GM21423 (cell line): ENCODE data around the gene PAM16.

Experiments used
- ATAC-seq: cut with Tn5 transposase; IDR thresholded peaks from one replicate; pipeline ENCODE4 v1.9.1; 2021; ENCODE audit warnings: mild to moderate bottlenecking, moderate library complexity; ENCODE audit not compliant: unreplicated experiment

PAM16 gene

GRCh38 chr16:4322121-4323052 lies 28.7 kb downstream of the PAM16 start:
- no peak for ATAC-seq

- no peak for ATAC-seq
Measured at GRCh38 chr16:4321286-4322120, 29.6 kb downstream of the PAM16 start.

- ATAC-seq = no peak
Measured at GRCh38 chr16:4320571-4321137, 30.5 kb downstream of the PAM16 start.

GRCh38 chr16:4319454-4320421 lies 31.4 kb downstream of the PAM16 start:
- ATAC-seq = no peak

- no peak for ATAC-seq
Measured at GRCh38 chr16:4318967-4319366, 32.2 kb downstream of the PAM16 start.

DNA sequence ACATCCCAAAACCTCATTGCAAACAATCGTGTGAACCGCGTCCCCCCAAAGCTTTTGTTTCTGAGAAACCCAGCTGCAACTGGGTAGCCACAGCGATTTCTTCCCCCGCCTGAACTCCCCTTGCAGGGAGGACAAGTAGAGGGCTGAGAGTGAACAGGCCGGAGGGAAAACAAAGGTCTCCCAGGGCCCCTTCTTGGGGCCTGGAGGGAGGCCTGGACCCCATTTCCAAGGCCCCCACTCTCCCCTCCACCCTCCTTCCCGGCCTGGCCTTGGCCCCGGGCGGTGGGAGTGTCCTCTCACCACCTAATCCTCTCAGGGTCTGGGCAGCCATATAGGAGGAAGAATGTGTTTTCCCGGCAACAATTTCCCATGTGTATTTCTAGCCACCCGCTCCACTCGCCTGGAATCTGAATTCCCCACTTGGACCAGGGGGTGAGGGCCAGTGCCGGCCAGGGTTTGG lies 32.6 kb downstream of the PAM16 start:
- no peak for ATAC-seq

GRCh38 chr16:4317532-4318450 lies 33.3 kb downstream of the PAM16 start:
- no peak for ATAC-seq

DNA sequence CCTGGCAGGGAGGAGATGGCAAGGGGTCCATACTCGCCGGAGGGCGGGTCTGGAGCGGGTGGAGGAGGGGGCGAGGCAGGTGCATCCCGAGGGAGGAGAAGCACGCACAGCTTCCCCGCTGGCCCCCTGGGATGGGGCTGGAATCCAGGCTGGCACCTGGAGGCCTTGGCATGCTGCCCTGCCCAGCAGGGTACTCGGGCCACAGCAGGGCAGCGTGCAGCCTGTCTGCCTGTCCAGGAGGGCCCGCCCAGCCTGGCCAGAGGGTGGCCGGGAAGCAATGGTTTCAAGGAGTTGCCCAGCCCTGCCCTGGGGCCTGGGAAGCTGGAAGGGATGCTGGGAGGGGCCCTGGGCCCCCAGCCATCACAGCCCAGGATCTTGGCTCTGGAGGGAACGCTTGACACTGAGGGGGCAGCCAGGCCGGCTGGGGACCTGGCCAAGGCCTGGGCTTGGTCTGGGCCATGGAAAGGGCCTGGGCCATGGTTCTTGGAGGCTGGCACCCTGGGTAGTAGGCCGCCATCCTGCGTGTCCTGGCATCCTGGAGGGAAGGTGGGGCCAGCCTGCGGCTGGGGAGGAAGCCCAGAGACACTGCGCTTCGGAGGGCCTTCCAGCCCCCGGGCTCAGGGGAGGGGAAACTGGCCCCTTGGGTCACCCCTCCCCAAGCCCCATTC lies 34.1 kb downstream of the PAM16 start:
- ATAC-seq = no peak

DNA sequence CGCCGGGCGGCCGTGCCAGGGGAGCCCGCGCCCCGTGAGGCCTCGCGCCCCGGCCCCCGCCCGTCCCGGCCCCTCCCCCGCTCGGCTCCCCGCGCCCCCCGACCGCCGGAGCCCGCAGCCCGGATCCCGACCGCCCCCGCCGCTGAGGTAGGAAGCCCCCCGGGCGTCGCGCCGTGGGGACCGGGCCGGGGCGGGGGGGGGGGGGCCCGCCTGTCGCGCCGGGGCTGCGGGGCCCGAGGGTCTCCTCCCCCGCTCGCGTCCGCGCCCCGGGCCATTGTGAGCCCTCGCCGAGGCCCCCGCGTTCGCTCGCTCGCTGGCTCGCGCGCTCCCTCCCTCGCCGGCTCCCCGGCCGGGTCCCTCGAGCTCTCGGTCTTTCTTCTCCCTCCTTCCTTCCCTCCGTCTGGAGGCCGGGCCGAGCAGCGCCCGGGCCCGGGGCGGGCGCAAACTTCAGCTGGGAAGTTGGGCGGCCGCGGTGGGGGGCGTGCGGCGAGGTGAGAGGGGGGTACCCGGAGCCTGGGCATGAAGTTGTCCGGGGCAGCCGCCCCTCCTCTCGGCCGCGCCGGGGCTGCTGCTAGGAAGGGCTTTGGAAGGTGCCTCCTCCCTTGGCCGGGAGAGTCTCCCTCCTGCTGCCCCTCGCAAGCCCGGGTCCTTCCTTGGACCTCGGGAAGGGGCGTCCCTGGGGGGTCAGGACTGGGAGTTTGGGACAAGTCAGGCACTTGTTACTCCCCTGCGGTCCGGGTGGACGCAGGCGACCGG lies 34.8 kb downstream of the PAM16 start:
- ATAC-seq = no peak

DNA sequence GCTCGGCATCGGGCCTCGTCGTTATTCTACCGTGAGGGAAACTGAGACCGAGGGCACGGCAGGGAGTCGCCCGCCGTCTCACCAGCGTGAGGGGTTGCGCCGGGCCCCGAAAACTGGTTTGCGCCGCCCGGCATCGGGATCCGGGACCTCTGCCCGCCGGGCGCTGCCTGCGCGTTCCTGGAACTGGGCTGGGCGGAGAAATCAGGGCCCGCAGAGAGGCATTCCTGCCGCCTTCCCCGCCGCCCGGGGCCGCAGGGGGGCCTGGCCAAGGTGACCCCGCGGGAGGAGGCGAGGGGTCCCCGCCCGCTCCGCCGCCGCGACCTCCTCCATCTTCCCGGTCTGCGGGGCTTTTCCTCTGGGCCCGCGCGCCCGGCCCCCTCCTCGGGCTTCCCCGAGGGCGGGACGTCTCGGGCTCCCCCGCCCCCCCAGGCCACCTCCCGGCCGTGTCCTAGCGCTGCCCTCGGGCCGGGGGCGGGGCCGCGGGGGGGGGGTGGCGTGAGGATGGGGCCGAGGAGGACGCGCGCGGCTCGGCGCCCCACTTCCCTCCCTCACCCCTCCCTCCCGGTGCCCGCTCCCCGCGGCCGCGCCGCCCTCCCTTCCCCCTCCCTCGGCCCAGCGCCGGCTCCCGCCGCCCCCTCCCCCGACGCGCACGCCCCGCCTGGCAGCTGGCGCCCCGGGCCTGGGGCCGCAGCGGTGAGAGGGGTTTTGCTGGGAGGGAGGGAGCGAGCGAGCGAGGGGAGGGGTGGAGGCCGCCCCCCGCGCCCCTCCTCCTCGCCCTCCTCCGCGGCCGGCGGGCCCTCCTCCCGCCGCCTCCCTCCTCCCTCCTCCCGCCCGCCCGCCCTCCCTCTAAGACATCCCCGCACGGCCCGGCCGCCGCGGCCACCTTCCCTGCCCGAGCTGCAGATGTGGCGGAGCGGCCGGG lies 35.7 kb downstream of the PAM16 start, which contains the start of gene GLIS2:
GLIS2 (plus strand) TSS at position 882 of the 922 bp plus-strand sequence. CDS start 16,214 bp downstream, outside the sequence.
- ATAC-seq = no peak

DNA sequence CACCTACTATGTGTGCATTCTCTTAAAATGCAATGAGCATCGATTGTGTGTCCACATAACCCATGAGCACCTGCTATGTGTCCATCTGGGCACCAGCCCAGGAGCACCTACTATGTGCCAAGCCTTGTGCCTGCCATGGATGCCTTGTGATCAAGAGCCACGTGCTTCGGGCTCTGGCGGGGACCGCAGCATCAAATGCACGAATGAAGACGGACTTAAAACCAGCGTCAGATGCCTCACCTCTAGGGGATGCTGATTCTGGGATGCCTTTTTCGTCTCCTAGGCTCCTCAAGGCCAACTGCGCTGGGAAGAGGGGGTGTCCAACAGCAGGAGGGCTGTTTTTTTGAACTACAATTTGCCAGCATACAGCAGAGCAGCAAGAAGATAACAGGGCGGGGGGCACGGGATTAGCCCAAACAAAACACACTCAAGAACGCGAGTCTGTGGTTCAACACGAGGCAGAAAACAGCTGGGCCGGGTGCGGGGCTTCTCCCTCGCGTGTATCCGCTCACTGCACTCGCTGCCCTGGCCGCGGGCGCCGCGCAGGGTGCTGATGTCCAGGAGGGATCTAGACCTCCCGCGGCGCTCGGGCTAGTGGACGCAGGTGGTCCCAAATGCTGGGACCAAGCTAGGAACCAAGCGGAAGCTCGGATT lies 36.5 kb downstream of the PAM16 start:
- ATAC-seq = no peak

DNA sequence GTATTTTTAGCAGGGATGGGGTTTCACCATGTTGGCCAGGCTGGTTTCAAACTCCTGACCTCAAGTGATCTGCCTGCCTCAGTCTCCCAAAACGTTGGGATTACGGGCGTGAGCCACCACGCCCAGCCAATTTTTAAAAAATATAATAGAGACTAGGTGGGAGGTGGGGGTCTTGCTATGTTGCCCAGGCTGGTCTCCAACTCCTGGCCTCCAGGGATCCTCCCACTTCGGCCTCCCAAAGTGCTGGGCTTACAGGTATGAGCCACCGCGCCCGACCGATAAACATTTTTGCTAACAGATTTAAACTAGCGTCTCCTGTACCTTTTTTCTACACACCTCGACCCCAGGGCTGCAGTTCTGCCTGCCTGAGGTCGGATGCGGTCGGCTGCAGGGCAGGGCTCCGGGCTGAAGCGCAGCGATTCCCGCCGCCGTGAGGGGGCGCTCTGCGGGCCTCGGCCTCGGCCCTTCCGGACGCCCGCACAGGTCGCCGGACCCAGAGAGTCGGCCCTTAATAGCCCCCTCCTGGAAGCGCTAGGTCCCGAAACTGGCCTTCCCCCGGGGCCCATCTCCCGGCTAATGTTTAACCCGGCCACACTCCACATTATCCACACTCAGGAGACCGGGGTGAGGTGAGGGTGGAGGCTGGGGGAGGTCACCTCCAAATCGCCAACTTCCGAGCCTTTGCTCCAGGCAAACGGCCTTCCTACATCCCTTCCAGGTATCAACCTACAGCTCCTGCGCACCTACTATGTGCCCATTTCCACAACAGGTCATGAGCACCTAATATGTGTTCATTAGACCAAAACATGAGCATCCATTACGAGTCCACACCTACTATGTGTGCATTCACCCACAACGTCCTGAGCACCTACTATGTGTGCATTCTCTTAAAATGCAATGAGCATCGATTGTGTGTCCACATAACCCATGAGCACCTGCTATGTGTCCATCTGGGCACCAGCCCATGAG lies 37.3 kb downstream of the PAM16 start:
- ATAC-seq = no peak

DNA sequence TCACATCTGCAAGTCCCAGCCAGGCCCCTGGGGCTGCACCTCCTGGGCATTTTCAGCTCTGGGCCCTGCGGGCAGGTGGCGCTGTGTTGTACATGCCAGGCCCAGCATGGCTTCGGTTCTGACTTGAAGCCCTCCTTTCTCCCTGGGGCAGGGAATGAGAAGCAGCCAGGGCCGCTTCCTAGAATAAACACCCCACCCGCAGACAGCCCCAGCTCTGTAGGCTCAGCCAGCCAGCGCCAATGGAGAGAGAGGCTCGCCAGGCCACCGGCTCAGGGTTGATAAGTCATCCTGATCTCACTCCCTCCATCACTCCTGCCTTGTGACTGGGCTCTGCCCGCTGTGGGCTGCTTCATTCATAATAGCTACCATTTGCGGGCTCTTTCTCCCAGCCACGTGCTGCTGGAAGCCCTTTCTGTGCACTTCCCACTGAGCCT lies 41.3 kb downstream of the PAM16 start:
- ATAC-seq = no peak

GRCh38 chr16:4309102-4309832 lies 41.9 kb downstream of the PAM16 start:
- no peak for ATAC-seq
